Measurements from ENCODE around the gene ATP11A. TPM values are rescaled to one million over a fixed set of nuclear protein-coding genes. Genes with fewer than 3 reads are reported as not detected.

ATP11A gene
- total and polyA plus RNA-seq, 10 of the 15 experiments (the other 5 are each of a cell fraction or from before 2014, with no cell fraction given) = 1.4 to 69.6 (median 14.4) TPM

DNA sequence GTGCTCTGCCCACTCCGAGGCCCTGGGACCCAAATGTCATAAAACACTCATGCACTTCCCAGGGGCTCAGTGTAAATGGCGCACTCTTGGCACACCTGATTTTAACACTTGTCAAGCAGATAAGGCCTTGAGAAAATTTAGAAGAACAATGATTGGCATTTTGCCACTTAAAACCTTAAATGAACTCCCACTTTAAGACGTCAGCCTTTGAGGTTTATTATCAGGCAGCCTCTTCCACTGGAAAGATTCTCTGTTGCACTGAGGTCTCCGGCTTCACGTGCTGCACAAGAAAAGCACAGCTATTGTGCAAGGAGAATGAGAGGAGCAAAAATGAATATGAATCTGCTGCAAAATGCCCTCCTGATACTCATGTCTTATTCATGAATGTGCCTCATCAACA lies 38.5 kb upstream of the ATP11A start:
- DNase-seq (ENCODE audit: low read depth, low spot score) (no peak), ATAC-seq (no peak), FAIRE-seq (no peak)
- H2AFZ ChIP-seq (ENCODE audit: control insufficient read depth, low read depth, low read length) = no peak overlapping the region
- CTCF ChIA-PET = interaction anchor here (1.0 to 2.3 kb wide), 3 partner anchors 10 to 223 kb away, joined by 3 to 7 read pairs (median 7); no protein-coding TSS in a partner anchor
- SMC1A ChIA-PET (ENCODE audit: uncharacterized antibody, unreplicated experiment) = interaction anchor here (0.8 kb wide), 1 partner anchor 12 kb away, joined by 3 read pairs; no protein-coding TSS in a partner anchor
- no peak overlapping the region for H3K9ac ChIP-seq (ENCODE audit: control insufficient read depth, insufficient read depth, low read length)
- no peaks in the 10 kb centered on the region for H3K4me1 ChIP-seq (ENCODE audit: control insufficient read depth, insufficient read depth, low read length)
- H3K9me3 ChIP-seq (replicated peaks; ENCODE audit: control insufficient read depth, insufficient read depth, low read length) = no peaks in the 10 kb centered on the region
- no peaks in the 10 kb centered on the region for H3K79me2 ChIP-seq (ENCODE audit: control insufficient read depth, insufficient read depth, low read length)
- no peak overlapping the region for H3K4me2 ChIP-seq (ENCODE audit: control insufficient read depth, insufficient read depth)
- in situ Hi-C loops (cut with MboI) (no loop called here), intact Hi-C loops (cut with micrococcal nuclease; ENCODE audit: unreplicated experiment) (no loop called here)
- no TSS peak for BruUV-seq (replicated peaks)
- no peak overlapping the region for H3K4me3 ChIP-seq
- WGBS (ENCODE audit: insufficient coverage, insufficient replicate concordance, low lambda C conversion rate, missing lambda C conversion rate) = 35% methylated on average over 5 of the region's 5 CpGs
- no peaks in the 10 kb centered on the region for H3K36me3 ChIP-seq (ENCODE audit: control insufficient read depth in 2 of 2, insufficient read depth in 2 of 2, low read length in 1 of 2)
- H3K27ac ChIP-seq (ENCODE audit: control insufficient read depth, insufficient read depth) = no peak overlapping the region
- TF ChIP-seq ATF7 (IDR thresholded peaks at IDR 0.05; ENCODE audit: low read depth) (no peak), STAT1 (conservative IDR thresholded peaks at IDR 0.05) (no peak), CREM (IDR thresholded peaks at IDR 0.05; ENCODE audit: low read depth) (no peak), NBN (IDR thresholded peaks at IDR 0.05) (no peak), CBFB (IDR thresholded peaks at IDR 0.05; ENCODE audit: low read depth) (no peak)
- TF ChIP-seq, protein P1, sequence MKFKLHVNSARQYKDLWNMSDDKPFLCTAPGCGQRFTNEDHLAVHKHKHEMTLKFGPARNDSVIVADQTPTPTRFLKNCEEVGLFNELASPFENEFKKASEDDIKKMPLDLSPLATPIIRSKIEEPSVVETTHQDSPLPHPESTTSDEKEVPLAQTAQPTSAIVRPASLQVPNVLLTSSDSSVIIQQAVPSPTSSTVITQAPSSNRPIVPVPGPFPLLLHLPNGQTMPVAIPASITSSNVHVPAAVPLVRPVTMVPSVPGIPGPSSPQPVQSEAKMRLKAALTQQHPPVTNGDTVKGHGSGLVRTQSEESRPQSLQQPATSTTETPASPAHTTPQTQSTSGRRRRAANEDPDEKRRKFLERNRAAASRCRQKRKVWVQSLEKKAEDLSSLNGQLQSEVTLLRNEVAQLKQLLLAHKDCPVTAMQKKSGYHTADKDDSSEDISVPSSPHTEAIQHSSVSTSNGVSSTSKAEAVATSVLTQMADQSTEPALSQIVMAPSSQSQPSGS (IDR thresholded peaks at IDR 0.05; ENCODE audit: low read length) = no peak
- RAD21 ChIA-PET (ENCODE audit: unreplicated experiment) = no interaction called here
- no peaks in the 10 kb centered on the region for H4K20me1 ChIP-seq (ENCODE audit: control insufficient read depth, insufficient read depth)
- no peaks in the 10 kb centered on the region for H3K27me3 ChIP-seq (replicated peaks in 1 of 2; ENCODE audit: control insufficient read depth in 2 of 2, insufficient read depth in 2 of 2, low read length in 1 of 2)
- POLR2A ChIA-PET = no interaction called here

All from GM12878 (cell line).